Measurements from ENCODE around the gene SH3GLB2.
"Not testable (repeated sequence)": the region's sequence is repeated elsewhere in the genome, so short reads cannot be mapped to it uniquely, and the experiment has no call there.

The SH3GLB2 gene

DNA sequence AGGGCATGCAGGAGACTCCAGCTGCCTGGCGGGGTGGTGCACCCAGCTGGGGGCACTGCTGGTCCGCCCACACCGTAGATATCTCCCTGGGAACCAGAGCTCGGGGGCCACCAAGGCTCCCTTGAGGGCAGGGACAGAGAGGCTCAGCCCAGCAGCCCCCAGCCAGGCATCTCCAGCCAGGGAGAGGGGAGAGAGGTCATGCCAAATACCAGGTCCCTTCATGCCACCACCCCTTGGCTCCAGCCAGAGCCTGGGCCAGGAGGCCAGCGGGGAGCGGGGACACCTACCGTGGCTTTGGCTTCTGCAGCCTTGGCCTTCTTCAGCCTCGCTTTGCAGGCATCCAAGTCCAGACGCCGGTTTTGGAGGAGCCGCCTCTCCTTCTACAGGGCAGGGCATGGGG is 14.0 kb downstream of the SH3GLB2 start:
- no peak for DNase-seq

DNA sequence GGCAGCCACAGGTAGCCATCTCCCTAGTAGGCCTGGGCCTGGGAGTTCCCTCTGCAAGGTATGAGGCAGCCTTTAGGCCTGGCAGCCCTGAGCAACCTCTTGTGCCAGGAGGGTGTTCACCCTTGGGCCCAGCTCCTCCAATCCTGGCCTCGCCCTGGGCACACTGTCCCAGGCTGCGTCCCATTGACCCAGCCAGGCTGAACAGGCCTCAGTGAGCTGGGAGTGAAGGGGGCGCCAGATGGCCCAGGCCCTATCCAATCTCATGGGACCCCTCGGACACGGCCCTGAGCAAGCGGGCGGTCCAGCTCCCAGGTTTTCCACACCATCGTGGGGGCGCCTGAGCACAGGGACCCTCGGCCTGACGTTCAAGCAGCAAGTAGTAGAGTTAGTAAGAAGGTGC is 14.5 kb downstream of the SH3GLB2 start:
- no peak for DNase-seq

DNA sequence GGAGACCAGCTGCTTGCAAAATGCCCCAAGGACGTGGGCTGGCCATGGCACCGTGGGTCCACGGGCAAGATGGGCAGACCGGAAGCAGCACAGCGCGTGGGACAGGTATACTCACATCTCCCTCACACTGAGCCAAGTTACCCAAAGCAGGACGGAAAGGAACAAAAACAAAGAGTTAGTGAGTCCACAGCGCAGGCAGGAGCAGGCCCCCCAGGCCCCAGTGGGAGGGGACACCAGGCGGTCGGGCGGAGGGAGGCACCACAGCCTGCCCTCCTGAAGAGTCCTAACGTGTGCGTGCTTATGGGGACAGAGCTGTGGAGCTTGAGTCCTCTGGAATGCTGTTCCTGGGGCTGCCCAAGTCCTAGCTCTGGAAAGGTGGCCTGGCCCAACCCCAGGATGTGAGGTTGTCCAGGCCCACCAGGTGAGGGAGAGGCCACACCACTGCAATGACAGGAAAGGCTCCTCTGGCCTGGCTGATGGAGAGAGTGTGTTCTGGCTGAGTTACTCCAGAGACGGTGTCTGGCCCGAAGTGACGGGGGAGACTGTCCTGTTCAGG is 15.2 kb downstream of the SH3GLB2 start:
- DNase-seq = no peak

DNA sequence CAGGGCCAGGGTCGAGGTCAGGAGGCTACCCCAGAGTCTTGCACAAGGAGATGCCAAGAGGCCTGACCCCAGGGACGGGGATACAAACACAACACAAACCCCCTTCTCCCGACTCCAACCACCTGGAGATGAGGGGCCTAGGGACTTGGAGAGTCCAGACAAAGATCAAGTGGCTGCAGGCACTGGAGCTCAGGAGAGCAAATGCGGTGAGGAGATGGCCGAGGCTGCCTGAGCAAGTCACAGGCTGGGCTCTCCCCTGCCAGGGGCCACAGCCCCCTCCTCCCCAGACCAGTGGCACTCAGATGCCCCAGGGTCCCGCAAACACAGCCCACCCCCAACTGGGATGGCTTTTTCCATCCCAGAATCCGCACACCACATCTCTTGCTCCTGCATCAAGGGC is 15.8 kb downstream of the SH3GLB2 start:
- DNase-seq = no peak

DNA sequence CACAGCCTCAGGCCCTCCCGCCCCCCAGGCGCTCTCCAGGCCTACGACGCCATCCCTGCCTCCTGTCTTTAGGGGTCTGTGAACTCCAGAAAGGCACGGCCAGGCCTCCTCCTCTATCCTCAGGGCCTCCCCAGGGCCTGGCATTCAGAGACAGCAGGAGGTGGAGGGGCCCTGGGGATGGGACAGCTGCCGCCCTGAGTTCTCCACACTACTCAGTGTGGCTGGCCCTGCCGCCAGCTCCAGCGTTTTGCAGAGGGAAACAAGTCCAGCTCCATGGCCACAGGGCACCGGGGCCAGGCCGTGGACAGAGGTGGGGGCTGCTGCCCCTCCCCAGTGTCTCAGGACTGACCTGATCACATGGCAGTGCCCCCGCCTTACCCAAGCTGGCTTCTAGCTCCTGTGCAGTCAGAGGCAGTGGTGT is 16.4 kb downstream of the SH3GLB2 start:
- no peak for DNase-seq

DNA sequence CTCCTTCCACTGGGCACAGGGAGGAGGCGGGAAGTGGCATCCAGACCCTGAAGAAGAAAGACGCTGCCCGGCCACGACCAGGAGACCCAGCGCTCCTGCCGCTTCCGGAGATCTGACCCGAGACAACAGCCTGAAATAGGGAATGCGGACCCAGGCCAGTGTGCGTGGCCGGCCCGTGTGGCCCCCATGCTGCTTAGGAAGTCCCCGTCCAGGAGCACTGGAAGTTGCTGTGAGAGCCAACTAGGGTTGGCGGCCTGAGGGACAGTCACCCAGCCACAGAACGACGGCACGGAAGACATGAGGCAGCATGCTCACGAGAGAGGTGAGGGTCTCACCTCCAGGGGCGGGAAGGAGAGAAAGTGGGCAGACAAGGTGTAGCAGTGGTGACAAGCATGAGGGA is 17.0 kb downstream of the SH3GLB2 start:
- no peak for DNase-seq

DNA sequence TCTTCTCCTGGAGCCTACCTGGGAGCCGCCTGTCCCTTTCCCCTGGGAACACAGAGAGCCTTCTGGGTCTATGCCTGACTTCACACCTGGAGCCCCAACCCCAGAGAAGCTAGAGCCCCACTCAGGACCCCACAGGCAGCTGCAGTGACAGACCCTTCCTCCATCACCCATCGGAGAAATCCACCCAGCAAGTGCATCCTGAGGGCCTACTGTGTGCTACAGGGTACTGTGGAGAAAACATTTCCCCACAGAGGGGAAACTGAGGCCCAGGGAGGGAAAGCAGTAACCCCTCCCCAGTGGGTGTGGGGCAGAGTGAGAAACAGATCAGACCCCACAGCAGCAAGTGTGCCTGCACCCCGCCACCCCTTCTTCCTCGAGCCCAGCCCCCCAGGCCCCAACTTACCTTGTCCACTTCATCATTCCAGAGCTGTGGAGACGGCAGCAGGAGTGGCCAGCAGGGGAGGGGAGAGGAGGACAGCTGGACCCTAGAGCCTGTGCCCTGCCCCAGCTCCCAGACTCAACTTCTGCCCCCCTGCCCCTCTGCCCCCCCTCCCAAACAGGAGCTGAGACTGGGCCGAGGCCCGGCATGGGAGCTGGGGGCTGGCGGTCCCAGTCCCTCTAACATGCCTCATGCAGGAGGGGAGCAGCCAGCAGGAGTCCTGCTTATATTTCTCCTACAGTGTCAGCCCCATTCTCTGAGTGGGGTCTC is 17.7 kb downstream of the SH3GLB2 start:
- no peak for DNase-seq

DNA sequence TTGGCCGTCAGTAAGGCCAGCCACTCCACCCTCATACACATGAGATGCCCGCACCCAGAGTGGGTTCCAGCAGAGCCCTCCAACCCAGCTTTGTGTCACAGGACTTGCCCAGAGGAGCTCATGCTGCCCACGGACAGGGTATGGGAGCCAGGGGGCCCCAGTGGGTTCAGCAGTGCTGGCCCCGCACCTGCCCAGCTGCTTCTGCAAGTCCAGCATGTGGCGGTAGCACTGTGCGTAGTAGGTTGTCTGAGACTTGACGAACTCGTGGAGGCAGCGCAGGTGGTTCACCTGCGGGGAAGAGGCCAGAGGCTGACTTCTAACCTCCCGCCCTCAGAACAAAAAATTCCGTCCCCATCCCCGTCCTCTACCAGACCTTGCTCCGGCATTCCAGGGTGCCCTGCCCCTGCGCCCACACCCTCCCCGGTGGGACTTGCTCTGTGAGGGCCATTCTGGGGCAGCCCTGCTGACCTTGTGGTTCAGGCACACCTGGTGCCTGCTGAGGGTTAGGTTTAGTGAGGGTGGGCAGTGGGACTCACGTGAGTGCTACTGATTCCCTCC is 18.5 kb downstream of the SH3GLB2 start:
- DNase-seq = no peak

DNA sequence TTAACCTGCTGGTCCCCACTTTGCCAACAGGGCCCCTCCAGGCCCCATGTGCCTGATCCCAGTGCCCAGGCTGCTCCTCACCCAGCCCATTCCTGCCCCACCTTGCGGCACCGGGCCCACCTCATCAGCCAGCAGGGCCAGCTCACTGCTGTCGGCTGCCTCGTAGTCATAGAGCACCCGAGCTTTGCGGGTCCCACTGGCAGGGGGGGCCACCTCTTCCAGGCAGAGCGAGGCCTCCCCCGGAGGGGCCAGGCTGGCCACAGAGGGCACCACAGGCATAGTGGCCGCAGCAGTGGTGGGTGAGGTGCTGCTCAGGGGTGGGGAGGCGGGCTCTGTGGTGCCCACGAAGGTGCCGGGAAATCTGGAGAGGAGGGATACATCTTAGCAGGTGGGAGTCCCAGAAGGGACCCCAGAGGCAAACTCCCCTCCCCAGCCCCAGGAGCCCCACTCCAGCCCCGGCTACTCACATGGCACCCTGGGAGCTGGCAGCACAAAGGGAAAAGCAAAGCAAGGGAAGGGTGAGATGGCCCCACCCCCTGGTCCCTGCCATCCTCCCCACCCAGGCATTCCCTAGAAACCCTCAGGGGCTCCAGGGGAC is 19.0 kb downstream of the SH3GLB2 start:
- no peak for DNase-seq

DNA sequence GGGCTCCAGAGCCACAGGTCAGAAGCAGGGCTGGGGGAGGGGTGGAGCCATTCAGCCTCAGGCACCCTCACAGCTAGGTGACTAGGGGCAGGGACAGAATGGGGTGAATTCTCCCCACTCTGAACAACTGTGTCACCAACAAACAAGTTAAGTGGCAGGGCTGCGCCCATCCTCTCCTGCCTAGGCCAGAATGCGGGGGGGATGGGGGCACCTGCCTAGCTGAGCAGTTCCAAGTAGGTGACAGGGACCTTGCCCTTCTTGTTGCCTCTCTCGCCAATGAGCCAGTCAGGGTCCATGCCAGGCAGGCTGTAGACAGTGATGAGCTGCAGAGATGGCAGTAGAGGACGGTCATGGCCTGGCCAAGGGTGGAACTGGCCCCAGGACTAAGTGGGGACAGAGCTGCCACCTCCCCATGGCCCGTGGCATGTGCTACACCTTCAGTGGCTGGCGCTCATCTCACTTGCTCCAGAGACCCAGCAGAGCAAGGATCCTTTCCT is 19.6 kb downstream of the SH3GLB2 start:
- DNase-seq = no peak

DNA sequence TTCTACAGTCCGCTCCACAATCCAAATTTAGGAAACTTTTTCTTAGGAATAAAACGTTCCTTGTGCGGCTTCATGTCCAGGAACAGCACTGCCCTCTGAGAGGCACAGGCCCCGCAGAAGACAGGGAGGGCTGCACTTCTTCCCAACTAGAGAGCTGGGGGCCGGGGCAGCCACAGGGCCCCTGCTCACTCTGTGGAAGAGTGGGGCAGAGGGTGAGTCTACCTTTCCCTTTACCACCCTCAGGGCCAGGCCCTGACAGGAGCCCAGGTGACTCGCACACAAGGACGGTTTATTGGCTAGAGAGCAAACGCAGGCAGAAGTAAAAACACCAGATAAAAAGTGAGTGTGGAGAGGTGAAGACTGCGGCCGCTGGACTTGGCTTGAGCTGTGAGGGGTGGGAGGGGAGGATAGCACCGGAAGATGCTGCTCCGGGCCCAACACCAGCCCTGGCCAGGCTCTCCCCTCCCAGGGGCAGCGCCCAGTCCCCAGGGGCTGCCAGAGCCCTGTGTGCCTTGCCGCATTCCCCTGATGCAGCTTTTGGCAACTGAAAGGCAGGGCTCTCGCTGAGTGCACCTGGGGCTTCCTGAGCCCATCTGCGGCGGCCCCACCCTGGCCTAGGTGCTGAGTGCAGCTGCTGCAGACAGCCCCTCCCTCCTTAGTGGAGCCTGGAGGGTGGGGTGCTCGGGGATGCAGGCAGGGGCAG is 20.2 kb downstream of the SH3GLB2 start:
- no peak for DNase-seq

DNA sequence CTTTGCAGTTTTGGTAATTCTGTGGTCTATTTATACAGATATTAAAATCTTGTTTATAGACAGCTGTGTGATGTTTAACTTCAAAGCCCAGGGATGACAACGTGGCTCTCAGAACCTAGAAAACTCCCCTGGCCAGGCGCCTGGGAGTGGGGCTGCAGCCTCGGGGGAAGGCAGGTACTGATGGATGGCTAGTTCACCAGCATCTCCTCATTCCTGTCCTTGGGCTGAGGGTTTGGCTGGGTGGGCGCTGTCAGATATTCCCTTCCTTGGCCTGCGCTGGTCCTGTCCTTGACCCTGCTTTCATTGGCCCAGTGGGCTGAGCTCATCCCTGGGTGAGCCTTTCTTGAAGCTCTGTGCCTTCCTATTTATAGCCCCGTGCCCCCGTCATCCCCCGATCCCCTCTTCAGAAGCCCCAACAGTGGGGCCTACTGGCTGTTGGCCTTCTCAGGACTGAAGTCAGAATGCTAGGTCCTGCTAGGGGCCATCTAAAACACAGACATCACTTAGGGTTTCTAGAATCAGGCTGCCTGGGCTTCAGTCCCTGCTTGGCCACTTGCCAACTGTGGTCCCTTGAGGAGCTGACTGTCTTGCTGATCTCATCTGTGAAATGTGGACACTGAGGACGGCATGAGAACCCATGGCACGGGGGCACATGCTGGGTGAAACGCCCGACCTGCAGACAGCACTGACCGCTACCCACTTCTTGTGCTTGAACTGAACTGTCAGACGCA is 20.9 kb downstream of the SH3GLB2 start:
- no peak for DNase-seq

DNA sequence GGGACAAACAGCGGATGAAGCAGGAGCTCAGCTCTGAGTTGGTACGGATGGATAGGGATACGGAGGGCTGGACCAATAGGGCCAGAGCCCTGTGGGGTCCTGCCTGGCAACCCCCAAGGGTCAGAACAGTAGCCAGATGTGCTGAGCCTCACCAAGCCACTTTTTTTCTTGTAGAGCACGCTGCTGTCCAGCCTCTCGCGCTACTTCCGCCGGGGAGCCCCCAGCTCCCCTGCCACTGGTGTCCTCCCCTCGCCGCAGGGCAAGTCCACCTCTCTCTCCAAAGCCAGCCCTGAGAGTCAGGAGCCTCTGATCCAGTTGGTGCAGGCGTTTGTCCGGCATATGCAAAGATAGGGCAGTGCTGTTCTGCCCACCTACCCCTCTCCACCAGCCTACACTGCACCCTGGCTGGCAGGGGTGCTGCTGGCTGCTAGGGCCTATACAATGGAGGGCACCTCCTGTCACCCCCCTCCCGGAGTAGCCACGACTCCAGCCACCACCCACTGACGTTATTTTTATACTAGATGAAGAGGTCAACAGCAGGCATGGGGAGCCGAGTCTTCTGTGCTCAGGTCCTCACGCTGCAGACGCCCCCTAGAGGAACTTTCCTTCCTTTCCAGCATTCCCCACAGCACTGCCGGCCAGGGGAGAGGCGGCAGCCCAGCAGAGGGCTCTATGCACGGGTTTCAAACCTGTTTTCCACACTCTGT is 21.6 kb downstream of the SH3GLB2 start:
- peak; percentile 74 to 78 for DNase-seq

DNA sequence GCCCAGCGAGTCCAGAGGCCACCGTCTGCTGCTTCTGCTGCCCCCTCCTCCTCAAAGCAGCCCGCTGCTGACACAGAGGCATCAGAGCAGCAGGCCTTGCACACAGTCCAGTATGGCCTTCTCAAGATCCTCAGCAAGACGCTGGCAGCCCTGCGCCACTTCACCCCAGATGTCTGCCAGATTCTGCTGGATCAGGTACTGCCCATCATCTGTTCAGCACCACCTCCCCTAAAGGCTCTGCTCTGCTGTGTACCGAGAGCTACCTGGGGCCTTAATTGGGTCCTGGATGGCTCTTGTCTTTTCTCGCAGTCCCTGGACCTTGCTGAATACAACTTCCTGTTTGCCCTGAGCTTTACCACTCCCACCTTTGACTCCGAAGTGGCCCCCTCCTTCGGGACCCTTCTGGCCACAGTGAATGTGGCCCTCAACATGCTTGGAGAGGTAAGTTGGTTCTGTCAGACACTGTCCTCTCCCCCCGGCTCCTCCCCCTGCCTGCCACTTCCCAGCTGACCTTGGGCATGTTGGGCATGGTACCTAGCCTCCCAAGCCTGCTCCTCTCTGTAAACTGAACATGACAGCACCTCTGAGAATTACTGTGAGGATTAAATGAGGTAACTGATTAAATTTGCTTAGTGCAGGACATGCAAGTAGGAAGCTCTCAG is 22.7 kb downstream of the SH3GLB2 start:
- DNase-seq = no peak

DNA sequence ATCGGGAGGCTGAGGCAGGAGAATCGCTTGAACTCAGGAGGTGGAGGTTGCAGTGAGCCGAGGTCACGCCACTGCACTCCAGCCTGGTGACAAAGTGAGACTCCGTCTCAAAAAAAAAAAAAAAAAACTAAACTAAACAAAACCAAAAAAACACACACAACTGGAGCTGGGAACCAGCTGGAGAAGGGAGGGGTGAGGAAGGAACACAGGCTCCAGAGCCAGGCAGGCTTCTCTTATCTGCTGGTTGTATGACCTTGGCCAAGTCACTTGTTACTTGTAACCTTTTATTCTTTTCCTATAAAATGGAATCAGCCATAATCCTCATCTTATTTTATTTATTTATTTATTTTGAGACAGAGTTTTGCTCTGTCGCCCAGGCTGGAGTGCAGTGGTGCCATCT is 24.0 kb downstream of the SH3GLB2 start:
- DNase-seq = not testable (repeated sequence)

DNA sequence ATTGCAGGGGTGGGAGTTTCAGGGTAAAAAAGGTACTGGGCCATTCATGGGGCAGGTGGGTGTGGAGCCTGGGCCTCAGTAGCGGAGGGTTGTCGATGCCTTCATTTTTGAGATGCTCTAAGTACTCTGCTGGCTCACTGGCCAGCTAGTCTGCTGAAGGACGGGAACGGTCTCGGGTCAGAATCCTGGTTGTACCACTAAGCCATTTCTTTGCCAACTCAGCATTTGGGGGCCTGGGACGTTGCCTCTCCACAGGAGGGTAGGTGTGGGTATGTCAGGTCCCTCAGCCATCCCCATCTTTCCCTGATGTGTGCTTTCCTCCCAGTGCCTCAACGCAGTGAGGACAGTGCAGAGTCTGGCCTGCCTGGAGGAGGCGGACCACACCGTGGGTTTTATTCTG is 25.1 kb downstream of the SH3GLB2 start:
- no peak for DNase-seq

DNA sequence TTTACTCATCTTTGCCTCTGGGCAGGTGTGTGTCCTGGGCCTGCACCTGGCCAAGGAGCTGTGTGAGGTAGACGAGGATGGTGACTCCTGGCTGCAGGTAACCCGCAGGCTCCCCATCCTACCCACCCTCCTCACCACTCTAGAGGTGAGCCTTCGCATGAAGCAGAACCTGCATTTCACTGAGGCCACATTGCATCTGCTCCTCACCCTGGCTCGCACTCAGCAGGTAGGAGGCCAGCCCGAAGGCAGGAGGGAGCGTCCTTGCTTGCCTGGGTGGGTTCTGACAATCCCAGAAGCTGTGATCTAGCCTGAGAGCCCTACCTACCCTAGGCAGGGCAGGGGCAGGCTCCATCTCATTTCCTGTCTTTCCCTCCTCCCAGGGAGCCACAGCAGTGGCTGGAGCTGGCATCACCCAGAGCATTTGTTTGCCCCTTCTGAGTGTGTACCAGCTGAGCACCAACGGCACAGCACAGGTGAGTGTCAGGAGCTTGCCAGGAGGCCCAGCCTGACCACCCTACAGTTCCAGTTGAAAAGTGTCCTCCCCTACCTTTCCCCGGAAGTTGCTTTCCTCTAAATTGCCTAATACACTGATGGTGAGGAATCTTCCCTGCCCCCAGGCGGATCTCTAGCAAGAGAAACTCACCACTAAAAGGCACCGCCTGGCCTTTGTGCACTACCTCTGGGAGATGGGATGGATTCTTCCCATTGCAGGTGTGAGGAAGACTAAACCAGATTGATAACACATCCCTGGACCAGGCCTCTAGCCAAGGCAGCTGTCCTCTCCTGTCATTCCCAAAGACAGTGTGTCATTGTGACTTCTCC is 26.4 kb downstream of the SH3GLB2 start:
- DNase-seq = no peak

DNA sequence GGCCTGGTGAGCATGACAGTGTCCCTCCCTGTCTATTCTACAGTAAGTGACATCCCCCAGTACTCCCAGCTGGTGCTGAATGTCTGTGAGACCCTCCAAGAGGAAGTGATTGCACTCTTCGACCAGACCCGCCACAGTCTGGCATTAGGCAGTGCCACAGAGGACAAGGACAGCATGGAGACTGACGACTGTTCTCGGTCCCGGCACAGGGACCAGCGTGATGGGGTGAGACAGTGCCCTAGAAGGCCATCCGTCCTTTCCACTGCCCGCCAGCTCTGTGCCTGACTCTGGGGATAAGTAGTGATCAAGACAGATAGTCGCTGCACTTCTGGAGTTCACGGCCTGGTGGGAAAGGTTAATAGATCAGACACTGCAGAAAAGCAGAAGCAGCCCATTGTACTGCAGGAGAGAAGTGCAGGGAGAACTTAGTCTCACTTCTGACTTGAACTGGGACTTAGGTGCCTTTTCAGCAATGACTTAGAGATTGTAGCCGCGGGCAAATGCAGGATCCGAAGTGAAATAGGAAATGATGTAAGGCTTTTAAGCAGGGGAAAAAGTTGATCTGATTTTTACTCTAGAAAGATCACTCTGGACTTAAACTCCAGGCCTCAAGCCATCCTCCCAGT is 28.4 kb downstream of the SH3GLB2 start:
- no peak for DNase-seq

DNA sequence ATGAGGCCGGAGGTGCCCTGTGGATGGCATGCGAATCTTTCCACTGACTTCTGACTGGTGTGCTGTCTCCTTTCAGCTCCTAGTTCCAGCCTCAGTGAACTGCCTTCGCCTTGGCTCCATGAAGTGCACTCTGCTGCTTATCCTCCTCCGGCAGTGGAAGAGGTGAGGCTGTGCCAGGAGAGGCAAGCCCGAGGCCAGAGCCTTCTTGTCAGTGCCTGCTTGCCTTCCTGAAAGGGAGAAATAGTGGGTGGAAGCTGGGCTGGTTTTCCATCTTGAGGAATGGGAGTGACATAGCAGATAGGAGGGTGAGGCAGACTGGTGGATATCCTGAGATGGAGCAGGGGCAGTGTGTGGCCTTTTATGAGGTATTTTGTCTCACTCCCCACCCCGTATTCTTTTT is 29.7 kb downstream of the SH3GLB2 start:
- DNase-seq = no peak

DNA sequence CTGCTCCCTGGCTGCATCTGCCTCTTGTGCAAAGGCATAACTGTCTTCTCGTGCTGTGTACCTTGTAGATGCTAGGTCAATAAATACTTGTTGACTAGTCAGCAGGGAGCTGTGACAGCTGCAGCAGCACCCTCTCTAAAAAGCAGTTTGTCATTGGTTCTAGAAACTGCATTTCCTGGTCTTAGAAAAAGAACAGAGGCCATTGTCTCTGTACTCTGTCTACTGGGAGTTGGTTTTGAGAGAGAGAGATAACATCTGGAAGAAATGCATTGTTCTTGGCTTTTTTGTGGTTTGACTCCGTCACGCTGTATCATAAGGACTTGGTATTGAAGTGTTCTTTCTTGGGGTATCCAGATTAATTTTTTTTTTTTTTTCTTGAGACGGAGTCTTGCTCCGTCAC is 32.3 kb downstream of the SH3GLB2 start:
- no peak for DNase-seq

Measured in NCI-H1930 (cell line).